ENCODE data around the gene OR52A5.

Gene OR52A5

GRCh38 chr11:5137014-5137413 is 1.1 kb downstream of the OR52A5 start:
- Mint-ChIP-seq H3K36me3 (ENCODE audit: insufficient read depth) (no peaks in the 10 kb centered on the region), H3K9me3 (no peaks in the 10 kb centered on the region)
- ATAC-seq (replicated peaks) = no peak

GRCh38 chr11:5136261-5136660 is 1.9 kb downstream of the OR52A5 start:
- Mint-ChIP-seq H3K9me3 (no peaks in the 10 kb centered on the region), H3K36me3 (ENCODE audit: insufficient read depth) (no peaks in the 10 kb centered on the region), H3K4me3 (no peak overlapping the region), H3K4me1 (ENCODE audit: low read depth in 2 of 2) (no peaks in the 10 kb centered on the region), H3K27me3 (peaks cover 0 to 6% of the 10 kb centered on the region in 2 donors), H3K27ac (no peak overlapping the region)
- DNase-seq (no peak), ATAC-seq (replicated peaks) (no peak)

More at GRCh38 chr11:5137014-5137413, 1.1 kb downstream of the OR52A5 start:
- no peak overlapping the region for H3K4me3 Mint-ChIP-seq
- H3K27me3 Mint-ChIP-seq = peaks cover 0 to 6% of the 10 kb centered on the region in 2 donors
- H3K4me1 Mint-ChIP-seq (ENCODE audit: low read depth in 2 of 2) = no peaks in the 10 kb centered on the region
- no peak for DNase-seq
- no peak overlapping the region for H3K27ac Mint-ChIP-seq

- no peaks in the 10 kb centered on the region for H3K36me3 Mint-ChIP-seq (ENCODE audit: insufficient read depth)
- H3K4me1 Mint-ChIP-seq (ENCODE audit: low read depth in 2 of 2) = no peaks in the 10 kb centered on the region
- DNase-seq (no peak), ATAC-seq (replicated peaks) (no peak)
- no peak overlapping the region for H3K4me3 Mint-ChIP-seq
- no peak overlapping the region for H3K27ac Mint-ChIP-seq
- no peaks in the 10 kb centered on the region for H3K27me3 Mint-ChIP-seq
- no peaks in the 10 kb centered on the region for H3K9me3 Mint-ChIP-seq
Measured at GRCh38 chr11:5131584-5132335, 6.4 kb downstream of the OR52A5 start.

GRCh38 chr11:5129457-5129877 is 8.7 kb downstream of the OR52A5 start:
- ATAC-seq (replicated peaks) = no peak

GRCh38 chr11:5124891-5125620 is 13.1 kb downstream of the OR52A5 start:
- Mint-ChIP-seq H3K9me3 (no peaks in the 10 kb centered on the region), H3K27ac (no peak overlapping the region), H3K4me1 (ENCODE audit: low read depth in 2 of 2) (no peaks in the 10 kb centered on the region), H3K36me3 (ENCODE audit: insufficient read depth) (no peaks in the 10 kb centered on the region), H3K27me3 (peaks cover 0 to 15% of the 10 kb centered on the region in 2 donors), H3K4me3 (no peak overlapping the region)
- no peak for ATAC-seq (replicated peaks)
- no peak for DNase-seq

More at GRCh38 chr11:5129457-5129877, 8.7 kb downstream of the OR52A5 start:
- Mint-ChIP-seq H3K4me1 (ENCODE audit: low read depth in 2 of 2) (no peaks in the 10 kb centered on the region), H3K27ac (no peak overlapping the region), H3K4me3 (no peak overlapping the region), H3K27me3 (peaks cover 0 to 1% of the 10 kb centered on the region in 2 donors), H3K36me3 (ENCODE audit: insufficient read depth) (no peaks in the 10 kb centered on the region), H3K9me3 (no peaks in the 10 kb centered on the region)
- DNase-seq = no peak

GRCh38 chr11:5123802-5124521 is 14.2 kb downstream of the OR52A5 start:
- Mint-ChIP-seq H3K4me3 (no peak overlapping the region), H3K27ac (no peak overlapping the region), H3K9me3 (no peaks in the 10 kb centered on the region), H3K4me1 (ENCODE audit: low read depth in 2 of 2) (no peaks in the 10 kb centered on the region), H3K36me3 (ENCODE audit: insufficient read depth) (no peaks in the 10 kb centered on the region), H3K27me3 (peaks cover 0 to 18% of the 10 kb centered on the region in 2 donors)
- DNase-seq = peak; percentile 19 to 27 (median 23)
- ATAC-seq (replicated peaks) = no peak

GRCh38 chr11:5118893-5119292 is 19.3 kb downstream of the OR52A5 start:
- Mint-ChIP-seq H3K27ac (no peak overlapping the region), H3K9me3 (peaks cover 0 to 1% of the 10 kb centered on the region in 2 donors), H3K4me1 (ENCODE audit: low read depth in 2 of 2) (no peaks in the 10 kb centered on the region), H3K27me3 (peaks cover 23 to 42% of the 10 kb centered on the region in 2 donors), H3K4me3 (no peak overlapping the region), H3K36me3 (ENCODE audit: insufficient read depth) (no peaks in the 10 kb centered on the region)
- DNase-seq (no peak), ATAC-seq (replicated peaks) (no peak)

- DNase-seq = no peak
- H3K4me3 Mint-ChIP-seq = no peak overlapping the region
Measured at GRCh38 chr11:5117588-5117987, 20.6 kb downstream of the OR52A5 start.

GRCh38 chr11:5115339-5115738 is 22.8 kb downstream of the OR52A5 start:
- Mint-ChIP-seq H3K27ac (no peak overlapping the region), H3K36me3 (ENCODE audit: insufficient read depth) (no peaks in the 10 kb centered on the region), H3K4me3 (no peak overlapping the region), H3K9me3 (peaks cover 0 to 1% of the 10 kb centered on the region in 2 donors), H3K27me3 (peaks cover 28 to 34% of the 10 kb centered on the region in 2 donors), H3K4me1 (ENCODE audit: low read depth in 2 of 2) (no peaks in the 10 kb centered on the region)
- DNase-seq = no peak
- ATAC-seq (replicated peaks) = no peak

More at GRCh38 chr11:5117588-5117987, 20.6 kb downstream of the OR52A5 start:
- Mint-ChIP-seq H3K27me3 (peaks cover 28 to 34% of the 10 kb centered on the region in 2 donors), H3K36me3 (ENCODE audit: insufficient read depth) (no peaks in the 10 kb centered on the region), H3K27ac (no peak overlapping the region), H3K4me1 (ENCODE audit: low read depth in 2 of 2) (no peaks in the 10 kb centered on the region), H3K9me3 (peaks cover 0 to 1% of the 10 kb centered on the region in 2 donors)
- no peak for ATAC-seq (replicated peaks)

- DNase-seq (no peak), ATAC-seq (replicated peaks) (no peak)
- H3K36me3 Mint-ChIP-seq (ENCODE audit: insufficient read depth) = no peaks in the 10 kb centered on the region
- no peaks in the 10 kb centered on the region for H3K9me3 Mint-ChIP-seq
- H3K27ac Mint-ChIP-seq = no peak overlapping the region
- H3K4me1 Mint-ChIP-seq (ENCODE audit: low read depth in 2 of 2) = no peaks in the 10 kb centered on the region
- peaks cover 0 to 6% of the 10 kb centered on the region in 2 donors for H3K27me3 Mint-ChIP-seq
- H3K4me3 Mint-ChIP-seq = no peak overlapping the region
Measured at GRCh38 chr11:5107285-5107684, 30.9 kb downstream of the OR52A5 start.

- no peaks in the 10 kb centered on the region for H3K36me3 Mint-ChIP-seq (ENCODE audit: insufficient read depth)
- H3K4me3 Mint-ChIP-seq = no peak overlapping the region
- peaks cover 0 to 2% of the 10 kb centered on the region in 2 donors for H3K9me3 Mint-ChIP-seq
- DNase-seq (no peak), ATAC-seq (replicated peaks) (no peak)
- no peak overlapping the region for H3K27ac Mint-ChIP-seq
- H3K4me1 Mint-ChIP-seq (ENCODE audit: low read depth in 2 of 2) = no peaks in the 10 kb centered on the region
- H3K27me3 Mint-ChIP-seq = peaks cover 0 to 6% of the 10 kb centered on the region in 2 donors
Measured at GRCh38 chr11:5103066-5103465, 35.1 kb downstream of the OR52A5 start.

- H3K27me3 Mint-ChIP-seq = peaks cover 0 to 6% of the 10 kb centered on the region in 2 donors
- no peak overlapping the region for H3K27ac Mint-ChIP-seq
- no peak overlapping the region for H3K4me3 Mint-ChIP-seq
- peaks cover 0 to 2% of the 10 kb centered on the region in 2 donors for H3K9me3 Mint-ChIP-seq
- no peaks in the 10 kb centered on the region for H3K36me3 Mint-ChIP-seq (ENCODE audit: insufficient read depth)
- no peaks in the 10 kb centered on the region for H3K4me1 Mint-ChIP-seq (ENCODE audit: low read depth in 2 of 2)
- ATAC-seq (replicated peaks) (no peak), DNase-seq (no peak)
Measured at GRCh38 chr11:5102246-5102645, 35.9 kb downstream of the OR52A5 start.

- Mint-ChIP-seq H3K27me3 (no peaks in the 10 kb centered on the region), H3K4me1 (ENCODE audit: low read depth in 2 of 2) (no peaks in the 10 kb centered on the region), H3K4me3 (no peak overlapping the region), H3K27ac (no peak overlapping the region), H3K9me3 (peaks cover 0 to 2% of the 10 kb centered on the region in 2 donors), H3K36me3 (ENCODE audit: insufficient read depth) (no peaks in the 10 kb centered on the region)
- DNase-seq (no peak), ATAC-seq (replicated peaks) (no peak)
Measured at GRCh38 chr11:5096011-5096410, 42.1 kb downstream of the OR52A5 start.

Data from effector memory CD8-positive, alpha-beta T cell (primary cell).